Activated T-cell treated with anti-CD3 and anti-CD28 coated beads, Interleukin-2, amount 50 U/mL, for 48 hours (primary cell): ENCODE measurements around the gene TCF21.
"Not testable (repeated sequence)": the region's sequence is repeated elsewhere in the genome, so short reads cannot be mapped to it uniquely, and the experiment has no call there.

Source experiments
- DNase-seq, 2 experiments: peaks; one replicate each; pipeline ENCODE4 v3.0.0-alpha.2; 2020

TCF21 gene

DNA sequence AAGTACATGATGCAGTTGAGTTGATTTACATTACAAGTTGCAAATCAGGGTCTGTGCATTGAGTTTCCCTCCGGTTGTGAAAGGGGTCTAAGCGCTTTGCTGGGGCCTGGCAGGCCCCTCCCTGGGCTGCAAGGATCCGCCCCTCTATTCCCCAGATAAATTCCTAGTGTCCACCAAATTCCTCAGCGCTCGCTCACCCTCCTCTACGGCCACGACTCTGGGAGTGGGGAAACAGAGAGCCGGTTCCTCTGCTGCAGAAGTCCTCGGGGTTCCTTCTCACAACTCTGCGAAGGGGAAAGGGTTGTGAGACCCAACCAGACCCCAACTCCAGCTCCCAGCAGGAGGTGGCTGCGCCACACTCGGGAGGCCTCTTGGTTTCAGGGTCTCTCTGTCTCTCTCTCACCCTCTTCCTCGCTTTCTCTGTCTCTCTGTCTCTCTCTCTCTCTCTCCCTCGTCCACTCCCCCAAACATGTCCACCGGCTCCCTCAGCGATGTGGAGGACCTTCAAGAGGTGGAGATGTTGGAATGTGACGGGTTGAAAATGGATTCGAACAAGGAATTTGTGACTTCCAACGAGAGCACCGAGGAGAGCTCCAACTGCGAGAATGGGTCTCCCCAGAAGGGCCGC, at the start of gene TCF21:
Gene TCF21 (plus strand): TSS at position 185 of the 628 bp plus-strand sequence. CDS start 285 bp downstream, at position 470.
- DNase-seq: no peak

- DNase-seq: no peak
Observed at GRCh38 chr6:133841176-133841575, 47.7 kb upstream of the TCF21 start.

DNA sequence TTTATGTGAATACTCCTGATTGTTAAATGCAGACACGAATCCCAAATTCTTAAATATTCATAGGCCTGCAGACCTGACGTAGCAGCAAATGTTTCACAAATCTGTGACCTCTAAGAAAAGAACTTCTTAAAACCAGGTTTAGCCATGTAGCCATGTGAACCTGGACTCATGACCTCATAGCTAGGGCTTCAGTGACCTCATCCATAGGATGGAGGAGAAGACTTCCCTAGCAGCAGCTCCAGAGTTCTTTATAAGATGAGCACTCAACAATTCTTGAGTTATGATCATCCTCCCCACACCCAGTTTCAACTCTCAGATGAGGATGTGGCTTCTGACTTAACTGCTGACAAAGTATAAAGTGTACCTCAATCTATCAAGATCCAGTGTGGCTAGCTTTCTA, 45.8 kb upstream of the TCF21 start:
- no peak for DNase-seq

DNA sequence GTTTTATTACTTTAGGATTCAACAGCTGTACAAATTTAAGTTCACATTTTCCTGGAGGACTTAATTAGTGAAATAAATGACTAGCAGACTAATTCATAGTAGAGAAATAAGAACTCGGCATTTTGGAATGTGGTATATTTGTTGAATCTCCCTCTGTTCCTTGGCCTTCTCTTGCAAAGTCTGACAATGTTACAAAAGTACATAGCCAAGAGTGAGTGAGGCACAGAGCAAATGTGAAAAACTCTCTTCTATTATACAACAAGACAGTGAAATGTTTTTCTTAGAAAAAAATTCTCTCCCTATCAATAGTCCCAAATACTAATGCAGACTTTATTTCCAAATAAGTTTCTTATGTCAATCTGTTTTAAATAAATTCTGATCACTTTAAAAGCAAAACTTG, 44.2 kb upstream of the TCF21 start:
- no peak for DNase-seq

DNA sequence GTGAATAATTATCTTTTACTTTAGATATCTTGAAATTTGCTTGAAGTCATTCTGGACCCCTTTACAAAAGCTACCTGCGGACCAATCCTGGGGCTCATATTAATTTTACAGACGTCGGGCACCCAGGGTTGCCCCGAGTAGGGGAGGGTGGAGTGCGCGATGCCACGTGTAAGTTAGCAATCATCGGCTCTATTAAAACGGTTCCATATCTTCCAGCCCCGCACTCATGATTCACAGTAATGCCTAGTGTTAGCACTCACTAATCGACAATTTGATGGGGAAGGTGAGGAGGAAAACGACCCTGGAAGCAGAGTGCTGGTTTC, 34.9 kb upstream of the TCF21 start:
- DNase-seq: no peak

GRCh38 chr6:133854364-133855275, 34.3 kb upstream of the TCF21 start:
- peak in 1 of 2 experiments; percentile 28 for DNase-seq

GRCh38 chr6:133855276-133855990, 33.5 kb upstream of the TCF21 start:
- no peak for DNase-seq

- DNase-seq: no peak
Observed at GRCh38 chr6:133855991-133856370, 32.9 kb upstream of the TCF21 start.

GRCh38 chr6:133856911-133857310, 32.0 kb upstream of the TCF21 start:
- DNase-seq: no peak

- DNase-seq: no peak
Observed at GRCh38 chr6:133857696-133858095, 31.2 kb upstream of the TCF21 start.

- not testable (repeated sequence) for DNase-seq
Observed at GRCh38 chr6:133861337-133861736, 27.6 kb upstream of the TCF21 start.

DNA sequence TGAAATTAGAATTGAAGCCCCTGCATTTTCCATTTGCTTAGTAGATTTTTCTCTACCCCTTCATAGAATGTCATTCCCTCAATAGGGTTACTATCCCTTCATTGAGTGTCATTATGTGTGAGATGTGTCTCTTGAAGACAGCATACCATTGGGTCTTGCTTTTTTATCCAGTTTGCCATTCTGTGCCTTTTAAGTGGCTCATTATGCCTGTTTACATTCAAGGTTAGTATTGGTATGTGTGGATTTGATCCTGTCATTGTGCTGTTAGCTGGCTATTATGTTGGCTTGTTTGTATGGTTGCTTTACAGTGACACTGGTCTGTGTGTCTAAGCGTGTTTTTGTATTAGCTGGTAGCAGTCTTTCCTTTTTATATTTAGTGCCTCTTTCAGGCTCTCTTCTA, 25.7 kb upstream of the TCF21 start:
- DNase-seq: no peak

- no peak for DNase-seq
Observed at GRCh38 chr6:133865680-133866079, 23.2 kb upstream of the TCF21 start.

DNA sequence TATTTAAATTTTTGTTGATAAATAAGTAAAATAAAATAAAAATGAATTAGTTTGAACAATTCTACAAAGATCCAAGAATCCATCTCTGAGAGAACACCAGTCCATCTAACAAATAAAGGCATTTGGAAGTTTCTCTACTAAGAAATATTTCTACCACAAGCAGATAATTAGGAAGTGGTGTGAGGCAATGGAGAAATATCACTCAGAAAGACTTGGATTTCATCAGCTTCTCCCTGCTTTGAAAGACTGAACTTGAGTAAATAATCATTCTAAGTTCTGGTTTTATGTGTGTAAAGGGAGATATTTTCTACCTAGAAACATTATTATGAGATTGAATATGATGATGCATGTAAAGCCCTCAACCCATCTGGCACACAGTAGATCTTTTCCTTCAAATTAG, 17.8 kb upstream of the TCF21 start:
- DNase-seq: no peak

DNA sequence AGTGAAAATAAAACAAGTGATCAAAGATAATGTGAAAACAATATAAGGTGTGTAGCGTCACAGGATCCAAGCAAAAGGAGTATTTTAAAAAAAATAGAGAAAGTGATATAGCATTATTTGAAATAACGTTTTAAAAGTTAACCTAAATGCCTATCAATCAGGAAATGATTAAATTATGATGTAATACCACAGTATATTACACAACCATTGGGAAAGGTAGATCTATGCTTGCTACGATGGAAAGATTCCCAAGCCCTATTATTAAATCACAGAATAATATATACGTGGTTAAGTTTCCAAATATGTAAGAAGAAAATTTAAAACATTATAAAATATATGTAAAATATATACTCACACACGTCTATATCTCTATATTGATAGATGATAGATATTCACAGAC, 15.4 kb upstream of the TCF21 start:
- no peak for DNase-seq

- no peak for DNase-seq
Observed at GRCh38 chr6:133877116-133877515, 11.8 kb upstream of the TCF21 start.

- DNase-seq: no peak
Observed at GRCh38 chr6:133880006-133880405, 8.9 kb upstream of the TCF21 start.

GRCh38 chr6:133880896-133881295, 8.0 kb upstream of the TCF21 start:
- no peak for DNase-seq

DNA sequence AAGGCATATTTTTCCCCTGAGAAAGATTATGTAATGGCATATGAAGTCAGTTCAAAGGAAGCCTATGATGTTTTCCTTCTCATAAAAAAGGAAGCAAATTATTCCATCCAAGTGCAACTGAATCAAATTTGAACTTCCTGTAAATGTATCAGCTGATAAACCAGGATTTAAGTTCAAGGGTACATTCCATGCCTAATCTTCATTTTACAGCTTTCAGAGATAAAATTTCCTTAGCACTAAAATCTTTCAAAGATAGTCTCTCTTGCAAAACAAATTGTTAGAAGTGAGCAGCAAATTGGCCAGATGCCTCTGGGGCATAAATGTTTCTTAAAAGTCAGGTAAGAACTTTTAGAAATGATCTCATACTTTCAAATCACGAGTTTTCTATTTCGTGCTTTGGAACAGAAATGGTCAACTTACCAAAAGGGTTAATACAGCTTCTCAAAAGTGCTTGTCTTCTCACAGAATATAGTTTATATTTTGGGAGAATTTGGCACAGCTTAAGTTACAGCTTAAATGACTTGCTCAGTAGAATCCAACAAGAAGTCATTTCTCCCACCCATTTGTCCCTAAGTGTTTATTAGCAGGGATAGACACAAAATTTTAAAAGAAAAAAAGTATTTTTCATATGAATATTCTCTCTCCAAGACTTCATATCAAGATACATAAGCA, 2.7 kb upstream of the TCF21 start:
- DNase-seq: no peak

DNA sequence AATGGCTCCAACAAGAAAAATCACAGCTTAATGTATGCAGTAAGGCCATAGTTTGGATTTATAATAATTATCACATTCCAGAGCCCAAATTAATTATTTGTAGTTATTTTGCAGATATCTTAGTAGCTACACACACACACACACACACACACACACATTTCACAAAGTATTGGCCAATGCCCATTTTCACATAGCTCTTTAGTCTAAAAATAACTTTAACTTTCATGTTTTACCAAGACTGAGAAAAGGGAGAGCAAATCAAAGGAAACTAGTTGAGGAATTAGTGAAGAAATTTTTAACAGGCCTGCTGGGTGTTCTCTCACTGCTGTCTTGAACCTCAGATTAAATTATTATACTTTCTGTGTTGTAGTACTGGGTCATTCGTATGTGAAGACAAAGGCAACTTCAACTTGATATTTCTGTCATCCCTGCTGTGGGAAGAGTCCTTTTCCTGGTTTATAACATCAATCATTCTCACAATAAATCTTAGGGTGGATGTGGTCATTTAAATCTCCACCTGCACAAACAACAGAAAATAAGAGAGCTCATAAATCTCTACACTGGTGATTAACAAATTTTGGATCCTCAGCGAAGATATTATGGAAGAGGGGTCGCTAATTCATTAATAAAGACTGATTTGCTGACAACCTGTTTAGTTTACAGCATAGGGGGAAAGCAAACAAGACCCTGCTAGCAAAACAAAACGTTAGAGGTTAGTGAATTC, 1.6 kb upstream of the TCF21 start:
- no peak for DNase-seq

DNA sequence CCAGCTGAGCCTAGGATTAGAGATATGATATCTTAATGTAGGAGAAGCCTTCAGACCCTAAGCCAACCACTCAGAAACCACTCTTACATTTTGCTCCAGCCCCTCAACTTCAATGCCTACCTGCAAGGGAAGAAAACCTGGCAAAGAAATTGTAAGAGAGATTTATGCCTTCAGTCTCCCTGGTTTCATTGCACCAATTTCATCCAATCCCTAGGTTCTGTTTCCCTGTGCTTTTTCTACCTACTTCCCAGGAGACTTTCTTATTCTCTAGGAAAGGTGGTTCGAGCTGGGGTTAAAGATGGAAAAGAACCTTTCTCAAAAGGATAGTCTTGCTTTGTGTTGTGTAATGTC, 1.1 kb upstream of the TCF21 start:
- no peak for DNase-seq

DNA sequence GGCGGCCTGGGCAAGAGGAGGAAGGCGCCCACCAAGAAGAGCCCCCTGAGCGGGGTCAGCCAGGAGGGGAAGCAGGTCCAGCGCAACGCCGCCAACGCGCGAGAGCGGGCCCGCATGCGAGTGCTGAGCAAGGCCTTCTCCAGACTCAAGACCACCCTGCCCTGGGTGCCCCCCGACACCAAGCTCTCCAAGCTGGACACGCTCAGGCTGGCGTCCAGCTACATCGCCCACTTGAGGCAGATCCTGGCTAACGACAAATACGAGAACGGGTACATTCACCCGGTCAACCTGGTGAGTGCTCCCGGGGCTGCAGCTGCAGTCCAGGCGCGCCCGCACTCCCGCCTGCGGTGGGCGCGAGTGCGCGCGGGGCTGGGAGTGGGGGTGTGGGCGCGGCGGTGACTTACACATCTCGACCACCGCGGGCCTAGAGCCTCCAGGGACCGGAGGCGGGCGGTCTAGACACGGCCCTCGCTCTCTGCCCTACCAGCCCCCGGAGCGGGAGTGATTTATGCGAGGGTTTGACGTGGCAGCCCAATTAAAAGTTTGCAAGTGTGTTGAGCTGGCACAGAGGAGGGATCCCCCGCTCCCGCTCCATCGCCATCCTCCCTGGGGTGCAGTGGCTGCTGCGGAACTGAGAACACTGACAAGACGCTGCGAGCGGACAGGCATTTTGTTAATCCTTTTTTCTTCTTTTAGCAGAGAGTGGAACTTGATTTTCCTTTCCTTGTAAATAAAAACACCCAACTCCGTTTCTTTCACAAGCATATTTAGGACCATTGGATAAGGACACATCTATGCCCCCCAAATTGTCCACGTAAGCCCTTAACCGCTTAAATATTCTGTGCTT, 867 bp downstream of the TCF21 start:
- DNase-seq: peak; percentile 33 to 38
